ENCODE data around the gene PYROXD2. TPM values are rescaled to one million over a fixed set of nuclear protein-coding genes. Genes with fewer than 3 reads are reported as not detected.

PYROXD2 gene
- total and polyA plus RNA-seq, 2 of the 8 experiments (the other 6 are each of a cell fraction or from before 2014, with no cell fraction given) = 3.2 to 5.4 TPM

DNA sequence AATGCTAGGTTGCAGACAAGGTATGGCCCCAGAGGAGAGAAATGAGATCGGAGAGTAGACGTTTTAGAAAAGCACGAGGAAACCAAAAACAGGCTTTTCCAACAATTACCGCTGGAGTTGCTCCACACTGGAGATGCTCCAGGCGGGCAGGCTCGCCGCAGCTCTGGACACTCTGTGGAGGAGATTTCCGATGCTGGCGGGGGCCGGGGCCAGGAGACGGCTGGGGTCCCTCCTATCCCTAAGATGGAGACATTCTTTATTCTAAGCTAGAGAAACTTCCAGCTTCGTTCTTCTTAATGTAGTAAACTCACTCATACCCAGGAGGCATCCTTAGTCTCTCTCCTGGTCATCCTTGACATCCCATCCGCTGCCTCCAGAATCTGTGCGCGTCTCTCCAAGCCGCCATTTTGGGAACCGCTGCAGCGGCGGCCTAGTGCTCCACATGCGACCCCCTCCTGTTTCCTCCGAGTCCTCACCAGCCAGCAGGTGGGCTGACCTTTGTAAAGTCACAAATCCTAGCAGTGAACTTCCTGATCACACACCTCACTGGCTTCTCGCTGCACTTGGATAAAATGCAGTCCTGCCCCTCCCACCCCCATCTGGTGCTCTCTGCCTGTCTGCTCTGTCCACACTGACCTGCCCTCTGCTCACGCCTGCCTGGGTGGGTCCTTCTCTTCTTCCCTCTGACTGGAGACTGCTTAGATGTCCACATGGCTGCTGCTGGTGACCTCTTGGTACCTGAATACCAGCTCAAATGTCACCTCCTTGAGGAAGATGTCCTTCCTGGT, 11.9 kb downstream of the PYROXD2 start:
- no peak for DNase-seq (ENCODE audit: low read depth in 1 of 2, low spot score in 2 of 2)
- Histone ChIP-seq H2BK20ac (ENCODE audit: low read length) (no peak overlapping the region), H3K79me2 (ENCODE audit: control insufficient read depth in 1 of 2, insufficient read depth in 2 of 2, low read length in 2 of 2) (no peaks in the 10 kb centered on the region), H2BK15ac (ENCODE audit: low read length) (no peak overlapping the region), H3K36me3 (ENCODE audit: control insufficient read depth in 2 of 4, insufficient read depth in 4 of 4, low read length in 3 of 4) (no peaks in the 10 kb centered on the region), H4K91ac (replicated peaks; ENCODE audit: insufficient read length, low read length) (no peak overlapping the region), H3K9ac (replicated peaks in 1 of 4; ENCODE audit: extremely low read depth in 1 of 4, low read depth in 3 of 4, low read length in 3 of 4) (no peak overlapping the region), H3K9me3 (ENCODE audit: insufficient read depth in 2 of 2, low read depth in 1 of 2, low read length in 1 of 2) (no peaks in the 10 kb centered on the region), H2BK5ac (ENCODE audit: low read depth, low read length) (no peak overlapping the region), H2BK120ac (replicated peaks; ENCODE audit: low read depth, low read length) (no peak overlapping the region), H4K20me1 (replicated peaks in 1 of 2; ENCODE audit: control insufficient read depth in 1 of 2, insufficient read depth in 2 of 2, low read length in 2 of 2) (peaks cover 0 to 2% of the 10 kb centered on the region in 2 experiments), H3K14ac (ENCODE audit: insufficient read length) (no peak overlapping the region), H3K18ac (ENCODE audit: extremely low read depth, low read length) (no peak overlapping the region), H3K4me2 (ENCODE audit: insufficient read depth in 1 of 2, low read depth in 2 of 2, low read length in 2 of 2) (no peak overlapping the region), H3K4me1 (replicated peaks in 1 of 4; ENCODE audit: control insufficient read depth in 3 of 4, insufficient read depth in 4 of 4, low read length in 3 of 4) (no peaks in the 10 kb centered on the region), H3K56ac (replicated peaks; ENCODE audit: insufficient read length, low read depth, low read length) (no peak overlapping the region), H3K4ac (replicated peaks; ENCODE audit: insufficient read length, low read depth, low read length) (no peak overlapping the region), H4K5ac (ENCODE audit: insufficient read length, low read depth, low read length) (no peak overlapping the region), H3K4me3 (ENCODE audit: extremely low read depth in 1 of 4, insufficient read depth in 2 of 4, low read depth in 3 of 4, low read length in 4 of 4) (no peak overlapping the region), H2AK5ac (ENCODE audit: low read depth, low read length) (no peak overlapping the region), H4K8ac (ENCODE audit: extremely low read depth, insufficient read depth, low read length) (no peak overlapping the region; the same call in 1 of the 2 replicates), H3K23ac (ENCODE audit: insufficient read length) (no peak overlapping the region), H3K27me3 (replicated peaks in 1 of 4; ENCODE audit: control insufficient read depth in 3 of 4, extremely low read depth in 1 of 4, insufficient read depth in 3 of 4, low read length in 3 of 4) (no peaks in the 10 kb centered on the region), H3K27ac (ENCODE audit: low read depth, low read length) (no peak overlapping the region), H2BK12ac (ENCODE audit: low read depth, low read length) (no peak overlapping the region), H3K23me2 (ENCODE audit: low read depth, low read length) (peaks cover 1% of the 10 kb centered on the region; the same call in 1 of the 2 replicates), H2AFZ (ENCODE audit: low read length) (no peak overlapping the region), H3K79me1 (ENCODE audit: low read depth, low read length) (no peaks in the 10 kb centered on the region)
- no peak for FAIRE-seq
- CTCF ChIA-PET (ENCODE audit: partially characterized antibody) = interaction anchor here (1.1 kb wide), 1 partner anchor 15 kb away, joined by 4 read pairs; no protein-coding TSS in a partner anchor
- POLR2A ChIA-PET (ENCODE audit: partially characterized antibody) = no interaction called here
- WGBS, 2 experiments (ENCODE audit: extremely low coverage in 1 of 2, insufficient coverage in 1 of 2, insufficient read length in 1 of 2, insufficient replicate concordance in 2 of 2, low coverage in 1 of 2, low lambda C conversion rate in 2 of 2, missing lambda C conversion rate in 1 of 2) = 94% methylated on average over 23 of the region's 23 CpGs; no CpG with 5 or more reads in 1 of the 2 experiments
- TF ChIP-seq KDM4A (IDR thresholded peaks at IDR 0.05; ENCODE audit: low read depth, low read length, severe bottlenecking) (no peak), SRF (IDR thresholded peaks at IDR 0.05; ENCODE audit: low read depth, low read length) (no peak), SIX5 (IDR thresholded peaks at IDR 0.05; ENCODE audit: low read depth, low read length) (no peak), NRF1 (IDR thresholded peaks at IDR 0.05; ENCODE audit: low read depth, low read length) (no peak), BRCA1 (IDR thresholded peaks at IDR 0.05; ENCODE audit: low read depth, low read length) (no peak), TEAD4 (IDR thresholded peaks at IDR 0.05; ENCODE audit: low read depth, low read length) (no peak), RBBP5 (IDR thresholded peaks at IDR 0.05; ENCODE audit: borderline replicate concordance, low read depth, low read length) (no peak), POU5F1 (IDR thresholded peaks at IDR 0.05; ENCODE audit: low read depth, low read length) (no peak), FOSL1 (IDR thresholded peaks at IDR 0.05; ENCODE audit: insufficient read depth, low read depth, low read length) (no peak), SUZ12 (IDR thresholded peaks at IDR 0.05; ENCODE audit: low read length) (no peak), SP2 (IDR thresholded peaks at IDR 0.05; ENCODE audit: low read length) (no peak)
- TF ChIP-seq, protein P1, sequence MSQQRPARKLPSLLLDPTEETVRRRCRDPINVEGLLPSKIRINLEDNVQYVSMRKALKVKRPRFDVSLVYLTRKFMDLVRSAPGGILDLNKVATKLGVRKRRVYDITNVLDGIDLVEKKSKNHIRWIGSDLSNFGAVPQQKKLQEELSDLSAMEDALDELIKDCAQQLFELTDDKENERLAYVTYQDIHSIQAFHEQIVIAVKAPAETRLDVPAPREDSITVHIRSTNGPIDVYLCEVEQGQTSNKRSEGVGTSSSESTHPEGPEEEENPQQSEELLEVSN (IDR thresholded peaks at IDR 0.05) = no peak

Data from H1 (cell line).